IMR-90 (cell line): ENCODE data around the gene LIN7B. TPM values are rescaled to one million over a fixed set of nuclear protein-coding genes. Genes with fewer than 3 reads are reported as not detected.

Experiments
- ATAC-seq: fragments of 200-7000 bp; cut with Tn5 transposase; 2 replicates; pipeline ENCODE4 v1.9.1; 2020; ENCODE audit warnings: low read depth, mild to moderate bottlenecking, moderate library complexity
- BruUV-seq: library from RNA; stranded (reverse); fragments of 400-500 nt; replicated peaks from 2 replicates; lab custom pipeline; 2021; lab: Mats Ljungman, UMichigan
- CTCF ChIA-PET: fragments of 300-600 bp; formaldehyde crosslinking; extraction: SDS; loops from one replicate; lab custom pipeline; 2021; ENCODE audit warnings: antibody characterized with exemption; lab: Yijun Ruan, JAX
- POLR2A ChIA-PET: fragments of 300-600 bp; sonication (Branson Sonifier 250); formaldehyde crosslinking; loops from one replicate; lab custom pipeline; 2022; ENCODE audit warnings: antibody characterized with exemption; ENCODE audit not compliant: unreplicated experiment; lab: Charles Lee
- DNase-seq: peaks from one replicate; pipeline ENCODE4 v3.0.0; 2013
- H2AFZ ChIP-seq: replicated peaks from 2 replicates; pipeline ENCODE3; 2013; ENCODE audit warnings: low read length, mild to moderate bottlenecking; ENCODE audit not compliant: poor library complexity
- H2AK5ac ChIP-seq: 2 replicates; pipeline ENCODE4 v1.6.1; 2013; ENCODE audit warnings: low read depth, low read length, inconsistent platforms
- H2AK9ac ChIP-seq: replicated peaks from 2 replicates; pipeline ENCODE3; 2013; ENCODE audit warnings: mild to moderate bottlenecking, low read depth, low read length, moderate library complexity; ENCODE audit not compliant: poor library complexity
- H2BK120ac ChIP-seq: 2 replicates; pipeline ENCODE4 v1.6.1; 2013; ENCODE audit warnings: low read depth, low read length, inconsistent platforms
- H2BK15ac ChIP-seq: 3 replicates; pipeline ENCODE4 v1.6.1; 2013; ENCODE audit warnings: low read depth, low read length, inconsistent platforms
- H2BK20ac ChIP-seq: 2 replicates; pipeline ENCODE4 v1.6.1; 2013; ENCODE audit warnings: low read depth, mild to moderate bottlenecking, inconsistent platforms, low read length, moderate library complexity
- H2BK5ac ChIP-seq: 2 replicates; pipeline ENCODE4 v1.6.1; 2013; ENCODE audit warnings: mild to moderate bottlenecking, low read depth, low read length, inconsistent platforms; ENCODE audit not compliant: poor library complexity, severe bottlenecking
- H3K14ac ChIP-seq: replicated peaks from 2 replicates; pipeline ENCODE4 v1.6.1; 2013; ENCODE audit warnings: low read depth, low read length, inconsistent platforms
- H3K18ac ChIP-seq: 2 replicates; pipeline ENCODE4 v1.6.1; 2013; ENCODE audit warnings: low read depth, low read length, control low read depth
- H3K23ac ChIP-seq: 2 replicates; pipeline ENCODE4 v1.6.1; 2013; ENCODE audit warnings: low read depth, low read length, inconsistent platforms
- H3K27ac ChIP-seq: 2 replicates; pipeline ENCODE4 v1.5.1; 2013; ENCODE audit warnings: mild to moderate bottlenecking, control low read depth, low read length; ENCODE audit not compliant: insufficient read depth
- H3K27me3 ChIP-seq: 2 replicates; pipeline ENCODE4 v1.6.1; 2013; ENCODE audit warnings: low read length; ENCODE audit not compliant: control insufficient read depth, insufficient read depth
- H3K36me3 ChIP-seq: 2 replicates; pipeline ENCODE4 v1.6.1; 2013; ENCODE audit warnings: low read length, mixed read lengths; ENCODE audit not compliant: control insufficient read depth, insufficient read depth
- H3K4ac ChIP-seq: 2 replicates; pipeline ENCODE4 v1.6.1; 2013; ENCODE audit warnings: low read depth, low read length, inconsistent platforms
- H3K4me1 ChIP-seq: 2 replicates; pipeline ENCODE4 v1.6.1; 2013; ENCODE audit warnings: low read length, mixed read lengths; ENCODE audit not compliant: control insufficient read depth, insufficient read depth
- H3K4me2 ChIP-seq: 2 replicates; pipeline ENCODE4 v1.6.1; 2013; ENCODE audit warnings: low read depth, mild to moderate bottlenecking, control low read depth, low read length, moderate library complexity
- H3K4me3 ChIP-seq: 2 replicates; pipeline ENCODE4 v1.5.1; 2013; ENCODE audit warnings: low read depth, mild to moderate bottlenecking, control low read depth, low read length, moderate library complexity; ENCODE audit not compliant: insufficient read depth
- H3K56ac ChIP-seq: 2 replicates; pipeline ENCODE4 v1.6.1; 2013; ENCODE audit warnings: low read length, inconsistent platforms; ENCODE audit not compliant: insufficient read depth; ENCODE audit errors: extremely low read depth
- H3K79me1 ChIP-seq, 2 experiments: 2 replicates each; pipeline ENCODE4 v1.6.1; 2013; ENCODE audit warnings: low read length in 2 of 2, inconsistent platforms in 1 of 2, low read depth in 1 of 2
- H3K9ac ChIP-seq: 2 replicates; pipeline ENCODE4 v1.6.1; 2013; ENCODE audit warnings: low read depth, low read length, control low read depth
- H3K9me1 ChIP-seq: 2 replicates; pipeline ENCODE4 v1.6.1; 2013; ENCODE audit warnings: low read length, inconsistent platforms; ENCODE audit not compliant: insufficient read depth
- H3K9me3 ChIP-seq: 2 replicates; pipeline ENCODE4 v1.6.1; 2013; ENCODE audit warnings: low read length; ENCODE audit not compliant: control insufficient read depth, insufficient read depth
- H4K20me1 ChIP-seq: 2 replicates; pipeline ENCODE4 v1.6.1; 2013; ENCODE audit warnings: low read length, inconsistent platforms; ENCODE audit not compliant: insufficient read depth
- H4K5ac ChIP-seq: 2 replicates; pipeline ENCODE4 v1.6.1; 2013; ENCODE audit warnings: mild to moderate bottlenecking, low read depth, low read length, control low read depth
- H4K8ac ChIP-seq, 2 experiments: 2 replicates each; pipeline ENCODE4 v1.6.1; 2013; ENCODE audit warnings: low read depth in 2 of 2, low read length in 2 of 2, control low read depth in 1 of 2, inconsistent platforms in 1 of 2
- H4K91ac ChIP-seq: 2 replicates; pipeline ENCODE4 v1.6.1; 2013; ENCODE audit warnings: low read depth, low read length, inconsistent platforms; ENCODE audit not compliant: insufficient read depth
- BHLHE40 ChIP-seq: fragments of 150-350 bp; IDR thresholded peaks from 2 replicates; pipeline ENCODE4 v1.6.1; 2016; ENCODE audit warnings: mild to moderate bottlenecking, low read depth, low read length
- CEBPB ChIP-seq: IDR thresholded peaks from 2 replicates; pipeline ENCODE4 v1.6.1; 2012; ENCODE audit warnings: low read depth, low read length, improper control_type of control experiment
- CHD1 ChIP-seq: IDR thresholded peaks from 2 replicates; pipeline ENCODE4 v1.6.1; 2012; ENCODE audit warnings: low read depth, low read length, improper control_type of control experiment
- CTCF ChIP-seq: conservative IDR thresholded peaks from 2 replicates; pipeline ENCODE4 v1.5.1; 2012; ENCODE audit warnings: mild to moderate bottlenecking, low read depth, low read length, improper control_type of control experiment
- ELK1 ChIP-seq: fragments of 150-350 bp; IDR thresholded peaks from 2 replicates; pipeline ENCODE4 v1.6.1; 2016; ENCODE audit warnings: low read depth, mild to moderate bottlenecking, low read length, moderate library complexity, borderline replicate concordance
- FOS ChIP-seq: fragments of 150-350 bp; IDR thresholded peaks from 2 replicates; pipeline ENCODE4 v1.6.1; 2016; ENCODE audit warnings: low read depth, low read length
- MAFK ChIP-seq: IDR thresholded peaks from 2 replicates; pipeline ENCODE4 v1.6.1; 2012; ENCODE audit warnings: low read depth, low read length, improper control_type of control experiment
- MAZ ChIP-seq: IDR thresholded peaks from 2 replicates; pipeline ENCODE4 v1.6.1; 2012; ENCODE audit warnings: low read depth, mild to moderate bottlenecking, low read length, improper control_type of control experiment, moderate library complexity, borderline replicate concordance
- MXI1 ChIP-seq: IDR thresholded peaks from 2 replicates; pipeline ENCODE4 v1.6.1; 2012; ENCODE audit warnings: low read depth, mild to moderate bottlenecking, low read length, moderate library complexity, borderline replicate concordance
- NFE2L2 ChIP-seq: fragments of 150-350 bp; IDR thresholded peaks from 2 replicates; pipeline ENCODE4 v1.6.1; 2016; ENCODE audit warnings: low read depth, mild to moderate bottlenecking, low read length
- POLR2A ChIP-seq: IDR thresholded peaks from 2 replicates; pipeline ENCODE4 v1.6.1; 2012; ENCODE audit warnings: mild to moderate bottlenecking, low read depth, low read length
- RAD21 ChIP-seq: IDR thresholded peaks from 2 replicates; pipeline ENCODE4 v1.6.1; 2012; ENCODE audit warnings: low read length, improper control_type of control experiment
- RCOR1 ChIP-seq: IDR thresholded peaks from 2 replicates; pipeline ENCODE4 v1.6.1; 2012; ENCODE audit warnings: mild to moderate bottlenecking, low read length, improper control_type of control experiment; ENCODE audit not compliant: insufficient replicate concordance
- RFX5 ChIP-seq: IDR thresholded peaks from 2 replicates; pipeline ENCODE4 v1.8.0; 2012; ENCODE audit warnings: low read depth, mild to moderate bottlenecking, low read length, moderate library complexity
- SMC3 ChIP-seq: fragments of 150-350 bp; IDR thresholded peaks from 2 replicates; pipeline ENCODE4 v1.6.1; 2016; ENCODE audit warnings: low read depth, mild to moderate bottlenecking, antibody characterized with exemption, low read length, moderate library complexity
- USF2 ChIP-seq: fragments of 150-350 bp; IDR thresholded peaks from 2 replicates; pipeline ENCODE4 v1.6.1; 2017; ENCODE audit warnings: mild to moderate bottlenecking, antibody characterized with exemption, low read length, low read depth
- WGBS, 2 experiments: methylation state at CpG; one replicate each; pipeline versions ENCODE4 v1.1.5 to v1.1.7; 2013; ENCODE audit warnings: missing lambda C conversion rate in 2 of 2; ENCODE audit not compliant: insufficient read length in 1 of 2; ENCODE audit errors: extremely low coverage in 2 of 2; 5-methylcytosine and 5-hydroxymethylcytosine counted together
- dilution Hi-C: fragments of 300-500 bp; cut with HindIII; formaldehyde crosslinking; loops from one replicate; pipeline ENCODE4 v1.14.3; 2018; ENCODE audit warnings: low sequenced_read_pairs; ENCODE audit not compliant: unreplicated experiment
- in situ Hi-C: fragments of 300-500 bp; cut with MboI; formaldehyde crosslinking; loops from 3 replicates; pipeline ENCODE4 v1.14.3; 2019; ENCODE audit warnings: low sequenced_read_pairs, inconsistent platforms, mixed read lengths
- intact Hi-C: fragments of 100-400 bp; cut with micrococcal nuclease; formaldehyde crosslinking; loops from 2 replicates; pipeline ENCODE4 v1.10.0; 2022
- polyA plus RNA-seq, 3 experiments: library from polyadenylated mRNA; depleted of rRNA; stranded (reverse); fragments of >200 nt; gene quantifications; 2 replicates each; pipeline ENCODE4 v1.2.3, GENCODE V29; 2012; ENCODE audit warnings: low replicate concordance in 1 of 3
- total RNA-seq: library from RNA; depleted of rRNA; stranded (reverse); fragments of >200 nt; gene quantifications from 2 replicates; pipeline ENCODE4 v1.2.3, GENCODE V29; 2012

Gene LIN7B
- total and polyA plus RNA-seq, 2 of the 4 experiments (the other 2 are of a cell fraction) = 3.8 to 8.0 TPM

GRCh38 chr19:49102303-49102702, 11.9 kb upstream of the LIN7B start:
- BruUV-seq = no TSS peak
- H3K79me1 ChIP-seq = peaks cover 34 to 67% of the 10 kb centered on the region in 2 experiments
- ATAC-seq = no peak

More at GRCh38 chr19:49102303-49102702, 11.9 kb upstream of the LIN7B start:
- no peak overlapping the region for H4K91ac ChIP-seq
- H3K4me3 ChIP-seq = no peak overlapping the region
- H2BK5ac ChIP-seq = no peak overlapping the region
- no peak overlapping the region for H3K18ac ChIP-seq
- intact Hi-C loops (no loop called here), dilution Hi-C loops (no loop called here), in situ Hi-C loops (no loop called here)
- H3K36me3 ChIP-seq = peaks cover 80% of the 10 kb centered on the region
- no peak overlapping the region for H3K56ac ChIP-seq
- H3K9me3 ChIP-seq = no peaks in the 10 kb centered on the region
- H2AK5ac ChIP-seq = no peak overlapping the region
- peaks cover 61% of the 10 kb centered on the region for H4K20me1 ChIP-seq
- no peak overlapping the region for H4K5ac ChIP-seq
- no peak overlapping the region for H2AFZ ChIP-seq
- no peak overlapping the region for H2BK15ac ChIP-seq
- H3K27ac ChIP-seq = no peak overlapping the region
- H4K8ac ChIP-seq = no peak overlapping the region
- H3K23ac ChIP-seq = no peak overlapping the region
- no peak overlapping the region for H3K4ac ChIP-seq
- ChIA-PET CTCF (no interaction called here), POLR2A (no interaction called here)
- H3K9ac ChIP-seq = no peak overlapping the region
- no peak overlapping the region for H2AK9ac ChIP-seq
- H3K27me3 ChIP-seq = no peaks in the 10 kb centered on the region
- DNase-seq = no peak
- WGBS, 2 experiments = 85% methylated on average over 8 of the region's 12 CpGs; no CpG with 5 or more reads in 1 of the 2 experiments
- H2BK120ac ChIP-seq = no peak overlapping the region
- no peak overlapping the region for H3K4me2 ChIP-seq
- H3K14ac ChIP-seq = no peak overlapping the region
- H3K9me1 ChIP-seq = no peaks in the 10 kb centered on the region
- H3K4me1 ChIP-seq = no peaks in the 10 kb centered on the region
- no peak overlapping the region for H2BK20ac ChIP-seq
- TF ChIP-seq MAFK (no peak), SMC3 (no peak), BHLHE40 (no peak), FOS (no peak), MAZ (no peak), ELK1 (no peak), MXI1 (no peak), CEBPB (no peak), RCOR1 (no peak), POLR2A (no peak), RAD21 (no peak), CHD1 (no peak), RFX5 (no peak), NFE2L2 (no peak), CTCF (no peak), USF2 (no peak)
